Kidney epithelial cell (primary cell): ENCODE data around the gene DEGS2. TPM values are rescaled to one million over a fixed set of nuclear protein-coding genes. Genes with fewer than 3 reads are reported as not detected.

Source experiments
- DNase-seq: peaks from one replicate; pipeline ENCODE4 v3.0.0-alpha.2; 2010; ENCODE audit warnings: low read depth
- H3K27me3 ChIP-seq: 2 replicates; pipeline ENCODE4 v1.6.0; 2011; ENCODE audit warnings: low read length; ENCODE audit not compliant: control insufficient read depth, insufficient read depth
- H3K36me3 ChIP-seq: 2 replicates; pipeline ENCODE4 v1.5.1; 2011; ENCODE audit warnings: low read length; ENCODE audit not compliant: control insufficient read depth, insufficient read depth
- H3K4me3 ChIP-seq: 2 replicates; pipeline ENCODE4 v1.5.1; 2011; ENCODE audit warnings: low read depth, mild to moderate bottlenecking, control low read depth, low read length
- total RNA-seq: library from RNA; depleted of rRNA; stranded (reverse); fragments of >200 nt; gene quantifications from 2 replicates; pipeline ENCODE4 v1.2.3, GENCODE V29; 2015
- TF ChIP-seq, protein P1 (sequence below): IDR thresholded peaks from 2 replicates; pipeline ENCODE4 v1.5.1; 2011; ENCODE audit warnings: mild to moderate bottlenecking, moderate library complexity, low read length, control low read depth, inconsistent platforms; ENCODE audit not compliant: insufficient read depth, poor library complexity, severe bottlenecking

Gene DEGS2
- total RNA-seq, 1 donor from 2014 or later = 0.75 TPM

DNA sequence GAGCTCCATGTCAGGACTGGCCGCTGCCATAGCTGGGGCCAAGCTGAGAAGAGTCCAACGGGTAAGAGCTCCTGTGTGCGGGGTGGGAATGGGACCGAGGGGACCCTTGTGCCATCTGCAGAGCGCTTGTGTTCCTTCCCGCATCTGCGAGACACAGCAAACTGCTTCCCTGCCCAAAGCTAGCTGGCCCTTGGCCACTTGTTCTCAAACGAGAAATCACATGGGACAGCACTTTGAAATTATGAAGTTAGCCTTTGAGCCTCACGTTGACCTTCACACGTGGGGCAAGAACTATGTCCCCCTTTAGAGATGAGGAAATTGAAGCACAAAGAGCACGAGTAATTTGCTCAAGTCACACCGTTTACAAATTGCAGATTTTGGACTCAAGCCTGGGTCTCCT, 30.8 kb downstream of the DEGS2 start:
- TF ChIP-seq, protein P1, sequence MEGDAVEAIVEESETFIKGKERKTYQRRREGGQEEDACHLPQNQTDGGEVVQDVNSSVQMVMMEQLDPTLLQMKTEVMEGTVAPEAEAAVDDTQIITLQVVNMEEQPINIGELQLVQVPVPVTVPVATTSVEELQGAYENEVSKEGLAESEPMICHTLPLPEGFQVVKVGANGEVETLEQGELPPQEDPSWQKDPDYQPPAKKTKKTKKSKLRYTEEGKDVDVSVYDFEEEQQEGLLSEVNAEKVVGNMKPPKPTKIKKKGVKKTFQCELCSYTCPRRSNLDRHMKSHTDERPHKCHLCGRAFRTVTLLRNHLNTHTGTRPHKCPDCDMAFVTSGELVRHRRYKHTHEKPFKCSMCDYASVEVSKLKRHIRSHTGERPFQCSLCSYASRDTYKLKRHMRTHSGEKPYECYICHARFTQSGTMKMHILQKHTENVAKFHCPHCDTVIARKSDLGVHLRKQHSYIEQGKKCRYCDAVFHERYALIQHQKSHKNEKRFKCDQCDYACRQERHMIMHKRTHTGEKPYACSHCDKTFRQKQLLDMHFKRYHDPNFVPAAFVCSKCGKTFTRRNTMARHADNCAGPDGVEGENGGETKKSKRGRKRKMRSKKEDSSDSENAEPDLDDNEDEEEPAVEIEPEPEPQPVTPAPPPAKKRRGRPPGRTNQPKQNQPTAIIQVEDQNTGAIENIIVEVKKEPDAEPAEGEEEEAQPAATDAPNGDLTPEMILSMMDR = no peak
- H3K4me3 ChIP-seq = no peak overlapping the region

DNA sequence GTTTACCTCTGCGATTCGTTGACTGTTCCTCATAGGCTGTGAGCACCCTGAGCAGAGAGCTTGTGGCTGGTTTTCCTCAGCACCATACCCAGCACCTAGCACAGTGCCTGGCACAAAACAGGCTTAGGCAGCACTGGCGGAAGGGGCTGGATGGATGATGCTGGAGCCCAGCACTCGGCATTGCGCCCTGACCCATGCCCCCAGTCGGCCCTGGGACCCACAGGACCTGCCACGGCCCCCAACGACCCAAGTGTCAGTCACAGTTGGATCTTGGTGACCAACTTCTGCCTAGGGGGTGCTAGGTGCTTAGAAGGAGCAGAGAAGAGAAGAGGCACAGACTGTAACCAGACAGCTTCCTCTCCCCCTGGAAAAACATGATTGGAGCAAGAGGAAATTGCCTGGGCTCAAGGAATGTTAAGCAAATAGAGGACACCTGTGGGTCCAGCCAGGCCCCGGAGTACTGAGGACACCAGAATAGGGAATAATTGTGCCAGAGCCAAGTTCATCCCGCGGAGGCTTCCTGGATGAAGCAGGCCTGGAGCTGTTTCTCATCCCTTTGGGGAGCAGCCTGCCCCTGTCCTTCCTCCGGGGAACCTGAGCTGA, 31.5 kb downstream of the DEGS2 start:
- Histone ChIP-seq H3K36me3 (peaks cover 1% of the 10 kb centered on the region), H3K27me3 (no peaks in the 10 kb centered on the region), H3K4me3 (no peak overlapping the region)
- DNase-seq = no peak
- TF ChIP-seq, protein P1 = no peak

More for the DNA sequence above, 30.8 kb downstream of the DEGS2 start:
- no peaks in the 10 kb centered on the region for H3K27me3 ChIP-seq
- peaks cover 1% of the 10 kb centered on the region for H3K36me3 ChIP-seq
- DNase-seq = no peak

DNA sequence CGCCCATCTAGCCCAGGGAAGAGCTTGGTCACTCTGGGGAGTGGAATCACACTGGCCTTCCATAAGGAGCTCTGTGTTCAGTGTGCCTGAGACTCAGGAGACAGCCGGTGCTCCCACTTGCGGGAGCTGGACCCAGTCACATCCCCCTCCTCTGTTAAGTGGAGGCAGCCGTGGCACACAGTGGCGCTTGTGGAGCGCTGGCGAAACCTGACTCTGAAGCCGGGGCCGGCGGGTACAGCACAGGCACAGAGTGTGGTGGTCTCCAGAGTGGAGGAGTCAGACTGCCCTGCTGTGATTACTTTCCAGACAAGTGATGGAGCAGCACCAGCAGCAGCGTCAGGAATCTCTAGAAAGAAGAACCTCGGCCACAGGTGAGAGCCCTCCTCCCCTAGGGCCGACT, 33.0 kb downstream of the DEGS2 start:
- Histone ChIP-seq H3K4me3 (no peak overlapping the region), H3K27me3 (no peaks in the 10 kb centered on the region), H3K36me3 (peaks cover 1% of the 10 kb centered on the region)
- TF ChIP-seq, protein P1 = no peak
- DNase-seq = no peak

GRCh38 chr14:100124551-100125088, 34.8 kb downstream of the DEGS2 start:
- Histone ChIP-seq H3K27me3 (no peaks in the 10 kb centered on the region), H3K4me3 (no peak overlapping the region), H3K36me3 (peaks cover 1% of the 10 kb centered on the region)
- TF ChIP-seq, protein P1 = no peak
- no peak for DNase-seq

DNA sequence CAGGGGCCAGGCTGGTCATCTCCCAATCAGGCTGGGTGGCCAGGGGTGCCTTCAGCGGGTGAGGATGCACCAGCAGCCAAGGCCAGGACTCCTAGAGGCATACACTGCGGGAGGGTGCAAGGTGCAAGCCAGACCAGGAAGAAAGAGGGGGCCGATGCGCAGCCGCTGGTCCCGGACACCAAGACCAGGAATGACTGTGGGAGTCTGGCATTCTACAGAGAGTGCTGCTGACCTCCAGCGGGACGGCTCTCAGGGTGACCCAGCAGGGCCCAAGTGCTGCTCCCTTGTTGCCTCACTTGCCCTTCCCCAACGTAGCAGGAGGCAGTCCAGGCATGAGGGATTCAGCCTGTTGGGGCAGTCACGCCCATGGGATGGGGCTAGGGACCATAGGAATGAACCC, 35.8 kb downstream of the DEGS2 start:
- Histone ChIP-seq H3K27me3 (no peaks in the 10 kb centered on the region), H3K4me3 (no peak overlapping the region), H3K36me3 (peaks cover 1% of the 10 kb centered on the region)
- no peak for DNase-seq
- TF ChIP-seq, protein P1 = no peak
